ENCODE measurements around the gene RIPPLY1. TPM values are rescaled to one million over a fixed set of nuclear protein-coding genes. Genes with fewer than 3 reads are reported as not detected.

Gene RIPPLY1
- total RNA-seq, 4 donors from 2014 or later, result not detected

GRCh38 chrX:106948641-106949040 is 45.5 kb upstream of the RIPPLY1 start:
- TF ChIP-seq CTCF (IDR thresholded peaks at IDR 0.05) (no peak), POLR2A (IDR thresholded peaks at IDR 0.05) (no peak)
- H3K4me3 ChIP-seq (ENCODE audit: low read depth, poor library complexity, severe bottlenecking), result no peak overlapping the region
- no peak for DNase-seq (ENCODE audit: low spot score in 2 of 2)
- intact Hi-C loops (cut with DNase I; ENCODE audit: low total_unique reads), result no loop called here
- WGBS, 2 donors, result 83 to 98% methylated on average over 3 of the region's 3 CpGs

DNA sequence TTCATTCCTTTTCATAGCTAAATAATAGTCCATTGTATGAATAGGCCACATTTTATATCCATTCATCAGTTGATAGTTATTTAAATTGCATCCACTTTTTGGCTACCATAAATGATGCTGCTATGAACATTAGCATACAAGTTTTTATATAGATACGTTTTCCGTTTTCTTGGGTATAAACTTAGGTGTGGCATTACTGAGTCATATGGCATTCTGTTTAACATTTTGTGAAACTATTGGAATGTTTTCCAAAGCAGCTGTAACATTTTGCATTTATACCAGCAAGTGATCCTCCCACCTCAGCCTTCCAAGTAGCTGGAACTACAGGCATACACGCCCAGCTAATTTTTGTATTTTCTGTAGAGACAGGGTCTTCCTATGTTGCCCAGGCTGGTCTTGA is 43.3 kb upstream of the RIPPLY1 start:
- no peak for DNase-seq (ENCODE audit: low spot score in 2 of 2)
- TF ChIP-seq CTCF (IDR thresholded peaks at IDR 0.05) (no peak), POLR2A (IDR thresholded peaks at IDR 0.05) (no peak)
- no peak overlapping the region for H3K4me3 ChIP-seq (ENCODE audit: low read depth, poor library complexity, severe bottlenecking)
- 73 to 77% methylated on average over 3 of the region's 3 CpGs for WGBS, 2 donors
- intact Hi-C loops (cut with DNase I; ENCODE audit: low total_unique reads), result no loop called here

DNA sequence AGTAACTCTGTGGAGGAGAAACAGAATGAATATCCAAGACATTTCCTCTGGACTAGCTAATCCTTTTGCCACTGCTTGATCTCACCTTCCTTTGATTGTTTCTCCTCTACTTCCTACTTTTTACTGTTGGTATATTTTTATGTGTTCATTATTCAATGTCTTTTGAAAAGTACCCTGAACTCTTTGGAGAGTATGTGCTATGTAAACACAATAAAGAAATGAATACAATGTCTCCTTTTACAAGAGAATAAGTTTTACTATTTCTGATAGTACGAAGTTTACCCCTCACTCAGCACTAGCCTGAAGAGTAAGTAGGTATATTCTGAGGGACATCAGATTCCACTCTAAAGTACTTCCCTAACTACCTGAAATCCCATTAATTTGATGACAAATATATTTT is 36.9 kb upstream of the RIPPLY1 start:
- DNase-seq (ENCODE audit: low spot score in 2 of 2), result no peak
- intact Hi-C loops (cut with DNase I; ENCODE audit: low total_unique reads), result no loop called here
- no peak for TF ChIP-seq CTCF (IDR thresholded peaks at IDR 0.05)
- no peak for TF ChIP-seq POLR2A (IDR thresholded peaks at IDR 0.05)
- 84 to 95% methylated on average over 1 of the region's 1 CpG for WGBS, 2 donors
- H3K4me3 ChIP-seq (ENCODE audit: low read depth, poor library complexity, severe bottlenecking), result no peak overlapping the region

GRCh38 chrX:106939566-106939965 is 36.4 kb upstream of the RIPPLY1 start:
- TF ChIP-seq POLR2A (IDR thresholded peaks at IDR 0.05) (no peak), CTCF (IDR thresholded peaks at IDR 0.05) (no peak)
- no peak for DNase-seq (ENCODE audit: low spot score in 2 of 2)
- whole genome bisulfite sequencing, 2 donors, result 91 to 94% methylated on average over 3 of the region's 3 CpGs
- H3K4me3 ChIP-seq (ENCODE audit: low read depth, poor library complexity, severe bottlenecking), result no peak overlapping the region
- intact Hi-C loops (cut with DNase I; ENCODE audit: low total_unique reads), result no loop called here

GRCh38 chrX:106936246-106936645 is 33.1 kb upstream of the RIPPLY1 start:
- TF ChIP-seq CTCF (IDR thresholded peaks at IDR 0.05) (no peak), POLR2A (IDR thresholded peaks at IDR 0.05) (no peak)
- no peak overlapping the region for H3K4me3 ChIP-seq (ENCODE audit: low read depth, poor library complexity, severe bottlenecking)
- WGBS, 2 donors, result 52 to 76% methylated on average over 1 of the region's 1 CpG
- no peak for DNase-seq (ENCODE audit: low spot score in 2 of 2)
- intact Hi-C loops (cut with DNase I; ENCODE audit: low total_unique reads), result no loop called here

- intact Hi-C loops (cut with DNase I; ENCODE audit: low total_unique reads), result no loop called here
- no peak for DNase-seq (ENCODE audit: low spot score in 2 of 2)
- 27 to 66% methylated on average over 4 of the region's 4 CpGs for WGBS, 2 donors
- H3K4me3 ChIP-seq (ENCODE audit: low read depth, poor library complexity, severe bottlenecking), result no peak overlapping the region
- TF ChIP-seq CTCF (IDR thresholded peaks at IDR 0.05) (no peak), POLR2A (IDR thresholded peaks at IDR 0.05) (no peak)
These were observed 32.0 kb upstream of the RIPPLY1 start for GRCh38 chrX:106935175-106935574.

Measured in lower leg skin (tissue), 4 donors.